K562 (cell line): ENCODE measurements around the gene SRBD1. TPM values are rescaled to one million over a fixed set of nuclear protein-coding genes. Genes with fewer than 3 reads are reported as not detected.

Experiments used
- ATAC-seq: fragments of 200-7000 bp; cut with Tn5 transposase; 3 replicates; pipeline ENCODE4 v1.9.1; 2020; ENCODE audit warnings: moderate library complexity
- BruUV-seq: library from RNA; stranded (reverse); fragments of 400-500 nt; replicated peaks from 2 replicates; lab custom pipeline; 2021; lab: Mats Ljungman, UMichigan
- CTCF ChIA-PET: fragments of 300-600 bp; formaldehyde crosslinking; extraction: SDS; loops from one replicate; lab custom pipeline; 2021; ENCODE audit warnings: low intra/inter-chr PET ratio; lab: Yijun Ruan, JAX
- POLR2A ChIA-PET: fragments of 300-600, 350-650 bp; sonication (Branson Sonifier 250); formaldehyde crosslinking; extraction: SDS; loops from one replicate; lab custom pipeline; 2021; ENCODE audit warnings: antibody characterized with exemption, inconsistent platforms; lab: Yijun Ruan, JAX
- DNase-seq, 4 experiments: peaks; one replicate each; pipeline versions ENCODE4 v3.0.0 to v3.0.0-alpha.2; 2011 to 2018; ENCODE audit warnings: low spot score in 3 of 4, mixed read lengths in 3 of 4; ENCODE audit errors: extremely low read depth in 1 of 4
- FAIRE-seq: peaks from 2 replicates; lab custom pipeline; 2011; peaks lifted over from hg19 to GRCh38; lab: Jason Lieb, UNC
- H2AFZ ChIP-seq: 2 replicates; pipeline ENCODE4 v1.6.0; 2011; ENCODE audit warnings: low read depth, low read length, control low read depth, inconsistent platforms
- H3K27ac ChIP-seq: fragments of 200-600 bp; 3 replicates; pipeline ENCODE4 v1.8.0; 2011; ENCODE audit warnings: low read depth, mild to moderate bottlenecking, control low read depth, inconsistent platforms, low read length, moderate library complexity, mixed read lengths; ENCODE audit errors: extremely low read depth
- H3K27me3 ChIP-seq, 2 experiments: fragments of 300-600 bp in 1 of 2; 2 replicates in 1 of 2; 3 replicates in 1 of 2; pipeline versions ENCODE4 v1.6.0 to v1.8.0; 2011; ENCODE audit warnings: inconsistent platforms in 2 of 2, low read length in 2 of 2, mild to moderate bottlenecking in 1 of 2, mixed read lengths in 1 of 2, moderate library complexity in 1 of 2; ENCODE audit not compliant: control insufficient read depth in 2 of 2, insufficient read depth in 2 of 2
- H3K36me3 ChIP-seq: fragments of 300-600 bp; 3 replicates; pipeline ENCODE4 v1.8.0; 2011; ENCODE audit warnings: mild to moderate bottlenecking, low read length, inconsistent platforms; ENCODE audit not compliant: control insufficient read depth, insufficient read depth
- H3K4me1 ChIP-seq, 2 experiments: fragments of 200-600 bp in 1 of 2; replicated peaks in 1 of 2; 2 replicates in 1 of 2; 3 replicates in 1 of 2; pipeline versions ENCODE4 v1.5.1 to v1.8.0; 2011; ENCODE audit warnings: inconsistent platforms in 2 of 2, low read length in 2 of 2, mild to moderate bottlenecking in 1 of 2, mixed read lengths in 1 of 2, moderate library complexity in 1 of 2; ENCODE audit not compliant: control insufficient read depth in 2 of 2, insufficient read depth in 2 of 2
- H3K4me2 ChIP-seq: 2 replicates; pipeline ENCODE4 v1.6.1; 2011; ENCODE audit warnings: low read length, control low read depth, inconsistent platforms, mixed read lengths; ENCODE audit not compliant: insufficient read depth
- H3K4me3 ChIP-seq: fragments of 200-600 bp; sonication (generic), shearing (Covaris generic); 2 replicates; pipeline ENCODE4 v1.5.1; 2016; ENCODE audit warnings: control low read depth, inconsistent platforms
- H3K79me2 ChIP-seq: fragments of 200-600 bp; 3 replicates; pipeline ENCODE4 v1.8.0; 2011; ENCODE audit warnings: low read length, inconsistent platforms; ENCODE audit not compliant: control insufficient read depth, insufficient read depth
- H3K9ac ChIP-seq, 2 experiments: 2 replicates each; pipeline versions ENCODE4 v1.6.0 to v1.6.1; 2011; ENCODE audit warnings: low read depth in 2 of 2, low read length in 2 of 2, control low read depth in 1 of 2, inconsistent platforms in 1 of 2, mild to moderate bottlenecking in 1 of 2, mixed read lengths in 1 of 2; ENCODE audit not compliant: insufficient read depth in 1 of 2
- H3K9me1 ChIP-seq: one replicate; pipeline ENCODE4 v1.6.0; 2011; ENCODE audit warnings: inconsistent platforms, mild to moderate bottlenecking, low read length, moderate library complexity; ENCODE audit not compliant: control insufficient read depth, insufficient read depth
- H3K9me3 ChIP-seq: replicated peaks from 2 replicates; pipeline ENCODE4 v1.5.1; 2011; ENCODE audit warnings: low read depth, low read length, inconsistent platforms; ENCODE audit not compliant: control insufficient read depth, insufficient read depth
- H4K20me1 ChIP-seq: replicated peaks from 2 replicates; pipeline ENCODE4 v1.6.1; 2011; ENCODE audit warnings: low read length, inconsistent platforms, mixed read lengths; ENCODE audit not compliant: control insufficient read depth, insufficient read depth
- ARID1B ChIP-seq: fragments of 450-650 bp; IDR thresholded peaks from 2 replicates; pipeline ENCODE4 v1.6.1; 2016; ENCODE audit warnings: antibody characterized with exemption, mild to moderate bottlenecking, inconsistent platforms
- ARID2 ChIP-seq: fragments of 450-650 bp; IDR thresholded peaks from 2 replicates; pipeline ENCODE4 v1.6.1; 2017; ENCODE audit warnings: antibody characterized with exemption, mild to moderate bottlenecking
- FOXM1 ChIP-seq, 2 experiments: fragments of 450-650 bp in 1 of 2; sonication (generic) in 1 of 2; formaldehyde crosslinking in 1 of 2; IDR thresholded peaks; 2 replicates each; pipeline versions ENCODE4 v1.6.1 to v1.9.0; 2017 to 2022; ENCODE audit warnings: low read depth in 2 of 2, mild to moderate bottlenecking in 2 of 2, missing genetic modification reagents in 1 of 2, moderate library complexity in 1 of 2
- HMGXB4 ChIP-seq: sonication (generic); formaldehyde crosslinking; IDR thresholded peaks from 2 replicates; pipeline ENCODE4 v1.8.1; 2023; ENCODE audit warnings: mild to moderate bottlenecking, missing genetic modification reagents
- ILK ChIP-seq: fragments of 450-650 bp; IDR thresholded peaks from 2 replicates; pipeline ENCODE4 v1.6.1; 2016; ENCODE audit warnings: missing genetic modification characterization, low read depth, mild to moderate bottlenecking, missing compliant biosample characterization, moderate library complexity, borderline replicate concordance
- MBD1 ChIP-seq: fragments of 250-450 bp; sonication (Bioruptor Pico); IDR thresholded peaks from 2 replicates; pipeline ENCODE4 v1.8.0; 2022; ENCODE audit warnings: inconsistent platforms
- NBN ChIP-seq: fragments of 450-650 bp; IDR thresholded peaks from 2 replicates; pipeline ENCODE4 v1.6.1; 2016; ENCODE audit warnings: low read depth, mild to moderate bottlenecking
- SIN3A ChIP-seq, 2 experiments: fragments of 150-350 bp in 1 of 2; IDR thresholded peaks; 2 replicates each; pipeline ENCODE4 v1.6.1; 2011 to 2016; ENCODE audit warnings: borderline replicate concordance in 2 of 2, low read depth in 2 of 2, low read length in 2 of 2, mild to moderate bottlenecking in 2 of 2, moderate library complexity in 2 of 2; ENCODE audit not compliant: control insufficient read depth in 1 of 2
- SIN3B ChIP-seq: fragments of 450-650 bp; IDR thresholded peaks from 2 replicates; pipeline ENCODE4 v1.6.1; 2017; ENCODE audit warnings: low read depth, mild to moderate bottlenecking, moderate library complexity
- SMAD1 ChIP-seq: fragments of 150-350 bp; IDR thresholded peaks from 2 replicates; pipeline ENCODE4 v1.6.1; 2014; ENCODE audit warnings: low read length, low read depth; ENCODE audit not compliant: partially characterized antibody
- SMAD3 ChIP-seq: fragments of 450-650 bp; formaldehyde crosslinking; conservative IDR thresholded peaks from 2 replicates; pipeline ENCODE4 v1.4.0; 2020; ENCODE audit warnings: mild to moderate bottlenecking
- VEZF1 ChIP-seq: fragments of 200-800 bp; sonication (Bioruptor generic); IDR thresholded peaks from 2 replicates; pipeline ENCODE4 v1.6.1; 2017; ENCODE audit warnings: missing genetic modification characterization, missing compliant biosample characterization
- ZBTB12 ChIP-seq: fragments of 250-450 bp; sonication (Bioruptor Pico); IDR thresholded peaks from 2 replicates; pipeline ENCODE4 v1.4.0; 2020
- ZNF551 ChIP-seq: fragments of 250-450 bp; sonication (Bioruptor Pico); IDR thresholded peaks from 2 replicates; pipeline ENCODE4 v1.5.0; 2021; ENCODE audit warnings: mild to moderate bottlenecking, moderate library complexity
- ZNF668 ChIP-seq: fragments of 250-450 bp; sonication (Bioruptor Pico); IDR thresholded peaks from 2 replicates; pipeline ENCODE4 v1.8.0; 2022; ENCODE audit warnings: mild to moderate bottlenecking, inconsistent platforms
- ZNF830 ChIP-seq: fragments of 250-450 bp; sonication (Bioruptor Pico); IDR thresholded peaks from 2 replicates; pipeline ENCODE4 v1.5.0; 2021; ENCODE audit warnings: mild to moderate bottlenecking
- WGBS: fragments of 100-300 bp; shearing (Covaris generic); methylation state at CpG from one replicate; pipeline ENCODE4 v1.1.6; 2016; ENCODE audit warnings: low coverage, mixed read lengths; ENCODE audit not compliant: insufficient coverage; ENCODE audit errors: missing lambda C conversion rate; 5-methylcytosine and 5-hydroxymethylcytosine counted together
- in situ Hi-C: fragments of 300-500 bp; cut with MboI; formaldehyde crosslinking; loops from 4 replicates; pipeline ENCODE4 v1.15.0; 2018; ENCODE audit warnings: inconsistent platforms, mixed read lengths
- intact Hi-C: fragments of 100-400 bp; cut with micrococcal nuclease; formaldehyde crosslinking; loops from 2 replicates; pipeline ENCODE4 v1.14.2; 2022
- polyA plus RNA-seq, 8 experiments: library from polyadenylated mRNA; depleted of rRNA in 4 of 8; stranded (reverse) in 5 of 8; unstranded in 3 of 8; fragments of >200 nt; fragmentation: Nextera tagmentation in 2 of 8; fragmentation: Illumina TruSeq in 1 of 8; extraction: Ambion mirVana in 2 of 8; extraction: Trizol in 1 of 8; gene quantifications; 2 replicates each; pipeline versions ENCODE4 v1.2.1 to v1.2.3, GENCODE V29; 2011 to 2014; ENCODE audit warnings: inconsistent platforms in 1 of 8, missing spikeins in 1 of 8
- total RNA-seq, 7 experiments: library from RNA; depleted of rRNA in 6 of 7; stranded (reverse); fragments of >200 nt in 6 of 7; fragmentation: Illumina TruSeq in 2 of 7; extraction: Trizol in 2 of 7; gene quantifications; 2 replicates each; pipeline versions ENCODE4 v1.2.1 to v1.2.3, GENCODE V29; 2011 to 2021; ENCODE audit warnings: low replicate concordance in 1 of 7

The SRBD1 gene
- total and polyA plus RNA-seq, 9 of the 15 experiments (the other 6 are each of a cell fraction or from before 2014, with no cell fraction given), result 6.9 to 23.2 (median 14.7) TPM

GRCh38 chr2:45401431-45401922 is 209.6 kb downstream of the SRBD1 start:
- WGBS, result 80% methylated on average over 5 of the region's 5 CpGs
- in situ Hi-C loops (no loop called here), intact Hi-C loops (no loop called here)
- ChIA-PET POLR2A (interaction anchor here (0.9 kb wide), 1 partner anchor 11 kb away, joined by 5 read pairs; no protein-coding TSS in a partner anchor), CTCF (no interaction called here)
- no peaks in the 10 kb centered on the region for H3K27me3 ChIP-seq
- H3K4me3 ChIP-seq, result no peak overlapping the region
- DNase-seq, result no peak
- no peak for ATAC-seq
- H3K9ac ChIP-seq, result no peak overlapping the region
- FAIRE-seq, result no peak
- no TSS peak for BruUV-seq
- H3K4me2 ChIP-seq, result no peak overlapping the region
- H3K4me1 ChIP-seq, result no peaks in the 10 kb centered on the region
- H3K36me3 ChIP-seq, result 0 out of 3 replicates have a peak, but pooled peaks cover 2% of the 10 kb centered on the region
- no peaks in the 10 kb centered on the region for H3K9me1 ChIP-seq
- no peaks in the 10 kb centered on the region for H3K9me3 ChIP-seq
- no peak overlapping the region for H3K27ac ChIP-seq
- no peak overlapping the region for H2AFZ ChIP-seq
- no peaks in the 10 kb centered on the region for H4K20me1 ChIP-seq
- no peaks in the 10 kb centered on the region for H3K79me2 ChIP-seq
- no peak for TF ChIP-seq NBN
- TF ChIP-seq ZNF668 (CRISPR knock-in tag), result no peak
- TF ChIP-seq ZNF551 (CRISPR knock-in tag), result no peak
- TF ChIP-seq SMAD1, result no peak
- TF ChIP-seq SIN3B, result no peak
- TF ChIP-seq ILK, result no peak
- no peak for TF ChIP-seq FOXM1 (IDR thresholded peaks at IDR 0.05; ENCODE audit: low read depth)
- no peak for TF ChIP-seq FOXM1 (CRISPR knock-in tag; IDR thresholded peaks at IDR 0.05; ENCODE audit: low read depth)
- TF ChIP-seq SIN3A (IDR thresholded peaks at IDR 0.05; ENCODE audit: borderline replicate concordance in 2 of 2, control insufficient read depth in 1 of 2, low read depth in 2 of 2, low read length in 2 of 2), result no peak
- no peak for TF ChIP-seq VEZF1 (CRISPR knock-in tag)
- no peak for TF ChIP-seq ZBTB12 (CRISPR knock-in tag)
- TF ChIP-seq MBD1, result no peak
- no peak for TF ChIP-seq ARID1B
- TF ChIP-seq ARID2, result no peak
- TF ChIP-seq SMAD3, result no peak
- no peak for TF ChIP-seq ZNF830 (CRISPR knock-in tag)
- no peak for TF ChIP-seq HMGXB4 (CRISPR knock-in tag)
